Measurements from ENCODE around the gene CPNE4.
A peak's percentile ranks its signal among the peaks of the same experiment; 100 is the strongest.

The CPNE4 gene

DNA sequence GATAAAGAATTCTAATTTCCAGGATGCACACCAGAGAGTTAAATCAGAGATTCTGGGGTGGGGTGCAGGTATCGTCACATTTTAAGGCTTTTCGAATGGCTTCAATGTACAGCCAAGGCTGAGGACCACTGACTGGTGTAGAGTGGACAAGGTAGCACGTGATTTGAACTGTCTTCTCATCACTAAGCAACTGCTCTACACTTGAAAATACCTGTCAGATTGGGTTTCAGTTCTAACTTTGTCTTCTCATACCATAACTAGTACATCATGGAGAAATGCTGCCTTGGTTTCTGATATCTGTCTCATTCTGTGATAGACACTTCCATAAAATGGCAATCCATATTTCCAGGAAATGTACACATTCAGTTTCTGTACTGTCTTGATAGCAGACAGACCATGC lies 474.0 kb downstream of the CPNE4 start:
- H3K4me3 ChIP-seq (ENCODE audit: low read depth, low read length) = no peak overlapping the region
- TF ChIP-seq, protein P1, sequence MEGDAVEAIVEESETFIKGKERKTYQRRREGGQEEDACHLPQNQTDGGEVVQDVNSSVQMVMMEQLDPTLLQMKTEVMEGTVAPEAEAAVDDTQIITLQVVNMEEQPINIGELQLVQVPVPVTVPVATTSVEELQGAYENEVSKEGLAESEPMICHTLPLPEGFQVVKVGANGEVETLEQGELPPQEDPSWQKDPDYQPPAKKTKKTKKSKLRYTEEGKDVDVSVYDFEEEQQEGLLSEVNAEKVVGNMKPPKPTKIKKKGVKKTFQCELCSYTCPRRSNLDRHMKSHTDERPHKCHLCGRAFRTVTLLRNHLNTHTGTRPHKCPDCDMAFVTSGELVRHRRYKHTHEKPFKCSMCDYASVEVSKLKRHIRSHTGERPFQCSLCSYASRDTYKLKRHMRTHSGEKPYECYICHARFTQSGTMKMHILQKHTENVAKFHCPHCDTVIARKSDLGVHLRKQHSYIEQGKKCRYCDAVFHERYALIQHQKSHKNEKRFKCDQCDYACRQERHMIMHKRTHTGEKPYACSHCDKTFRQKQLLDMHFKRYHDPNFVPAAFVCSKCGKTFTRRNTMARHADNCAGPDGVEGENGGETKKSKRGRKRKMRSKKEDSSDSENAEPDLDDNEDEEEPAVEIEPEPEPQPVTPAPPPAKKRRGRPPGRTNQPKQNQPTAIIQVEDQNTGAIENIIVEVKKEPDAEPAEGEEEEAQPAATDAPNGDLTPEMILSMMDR (IDR thresholded peaks at IDR 0.05; ENCODE audit: low read depth, low read length) = no peak
- in situ Hi-C loops (cut with HindIII; ENCODE audit: low sequenced_read_pairs) = no loop called here
- DNase-seq (ENCODE audit: low read depth, low spot score) = no peak

DNA sequence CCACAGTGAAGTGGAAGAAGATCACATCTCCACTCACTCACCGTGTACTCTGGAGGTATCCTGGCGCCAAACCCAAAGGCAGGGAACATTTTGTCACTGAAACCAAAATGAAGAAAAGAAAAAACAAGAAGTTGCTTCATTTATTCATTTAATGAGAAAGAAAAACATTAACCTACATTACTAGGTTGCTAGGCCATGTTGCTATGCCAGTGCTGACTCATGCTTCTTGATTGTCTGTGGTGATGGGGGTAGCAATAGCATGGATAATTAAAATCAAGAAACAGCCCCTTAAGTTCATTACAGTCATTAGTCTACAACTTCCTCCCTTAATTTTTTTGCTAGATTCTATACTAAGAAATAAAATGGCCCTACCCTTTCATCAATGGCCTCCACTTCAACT lies 479.4 kb downstream of the CPNE4 start:
- DNase-seq (ENCODE audit: low read depth, low spot score) = peak; percentile 56
- H3K4me3 ChIP-seq (ENCODE audit: low read depth, low read length) = no peak overlapping the region
- TF ChIP-seq, protein P1 (IDR thresholded peaks at IDR 0.05; ENCODE audit: low read depth, low read length) = no peak
- in situ Hi-C loops (cut with HindIII; ENCODE audit: low sequenced_read_pairs) = no loop called here

DNA sequence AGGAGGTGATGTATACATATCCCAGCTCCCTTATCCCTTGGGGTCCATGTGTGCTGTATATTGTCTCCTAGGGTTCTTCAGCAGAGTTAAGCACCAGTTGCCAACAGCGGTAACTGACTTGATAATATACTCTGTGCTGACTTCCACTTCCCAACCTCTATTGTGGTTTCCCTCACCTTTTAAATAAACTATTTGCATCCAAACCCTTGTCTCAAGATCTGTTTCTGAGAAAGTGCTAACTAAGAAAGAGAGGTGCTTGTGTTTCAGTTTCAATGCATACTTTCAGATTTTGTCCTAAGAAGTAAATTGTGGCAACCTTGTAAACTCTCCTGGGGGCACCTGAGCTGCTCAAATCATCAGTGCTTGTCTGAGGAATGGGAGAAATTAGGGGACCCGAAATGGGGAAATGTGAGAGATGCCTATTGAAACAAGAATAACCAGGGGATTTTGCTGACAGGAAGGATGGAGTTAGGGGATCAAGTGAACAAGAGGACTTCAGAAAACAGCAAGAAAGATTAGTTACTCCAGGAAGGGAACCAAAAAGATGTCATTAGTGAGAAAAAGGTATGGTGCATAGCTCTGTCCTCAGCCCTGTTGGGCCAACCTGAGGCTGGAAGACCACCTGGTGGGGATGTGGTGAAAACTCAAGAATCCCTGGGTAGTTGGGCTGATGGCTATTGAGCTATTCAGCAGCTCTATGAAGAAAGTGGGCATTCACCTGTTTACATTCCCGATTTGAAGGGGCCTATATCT lies 481.1 kb downstream of the CPNE4 start:
- in situ Hi-C loops (cut with HindIII; ENCODE audit: low sequenced_read_pairs) = no loop called here
- TF ChIP-seq, protein P1 (IDR thresholded peaks at IDR 0.05; ENCODE audit: low read depth, low read length) = no peak
- no peak overlapping the region for H3K4me3 ChIP-seq (ENCODE audit: low read depth, low read length)
- DNase-seq (ENCODE audit: low read depth, low spot score) = no peak

DNA sequence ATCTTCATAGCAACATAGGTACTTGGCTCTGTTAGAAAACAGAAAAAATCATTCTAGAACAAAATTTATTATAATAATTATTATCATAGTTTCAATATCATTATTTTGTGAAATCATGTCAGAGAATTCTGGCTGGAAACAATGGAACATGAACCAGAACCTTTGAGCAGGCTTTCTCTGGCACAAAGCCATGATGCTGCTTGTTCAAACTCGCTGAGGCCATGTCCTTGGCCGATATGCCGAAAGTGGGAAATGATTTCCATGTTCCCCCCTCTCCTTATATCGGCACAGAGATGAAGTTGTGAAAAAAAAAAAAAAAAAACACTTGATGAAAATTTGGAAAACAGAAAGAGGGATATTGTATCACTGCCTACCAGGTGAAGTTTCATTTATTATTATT lies 483.1 kb downstream of the CPNE4 start:
- no peak overlapping the region for H3K4me3 ChIP-seq (ENCODE audit: low read depth, low read length)
- TF ChIP-seq, protein P1 (IDR thresholded peaks at IDR 0.05; ENCODE audit: low read depth, low read length) = no peak
- in situ Hi-C loops (cut with HindIII; ENCODE audit: low sequenced_read_pairs) = no loop called here
- DNase-seq (ENCODE audit: low read depth, low spot score) = no peak

DNA sequence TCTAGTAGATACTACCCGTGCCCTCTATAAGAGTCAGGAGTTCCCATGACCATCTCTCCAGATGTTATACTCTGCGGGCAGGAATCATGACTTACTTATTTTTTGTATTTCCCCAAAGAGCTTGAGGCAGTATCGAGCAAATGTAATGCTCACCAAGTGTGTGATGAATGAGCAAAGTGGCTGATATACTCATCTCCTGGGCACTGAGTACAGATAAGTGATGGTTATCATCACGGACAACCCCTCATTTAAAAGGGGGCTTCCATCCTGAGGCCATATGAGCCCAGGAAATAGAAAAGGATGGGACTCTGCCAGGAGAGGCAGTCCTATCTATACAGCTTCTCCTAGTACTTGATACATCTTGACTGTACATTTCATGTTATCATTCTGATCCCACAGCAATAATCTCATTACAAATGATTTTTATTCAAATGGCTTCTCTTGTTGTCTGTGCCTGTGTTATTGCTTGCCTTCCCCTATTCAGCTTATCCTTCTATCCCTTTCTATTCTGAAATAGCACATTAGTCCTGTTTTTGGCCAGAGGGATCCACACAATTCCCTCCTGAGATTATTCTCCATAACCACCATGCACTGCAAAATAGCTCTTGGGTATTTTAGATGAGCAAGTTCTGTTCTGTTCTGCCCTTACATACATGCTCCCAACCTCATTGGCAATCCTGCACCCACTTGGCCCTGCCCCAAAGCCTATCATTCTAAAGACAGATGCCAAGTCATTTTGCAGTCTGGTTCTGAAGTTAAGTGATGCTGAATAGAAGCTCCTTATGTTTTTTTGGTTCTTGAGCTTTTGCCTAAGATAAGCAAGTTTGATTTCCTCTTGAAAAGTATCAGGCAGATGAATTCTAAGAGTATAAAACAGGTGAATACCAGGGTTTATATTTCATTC lies 484.0 kb downstream of the CPNE4 start:
- in situ Hi-C loops (cut with HindIII; ENCODE audit: low sequenced_read_pairs) = no loop called here
- no peak for DNase-seq (ENCODE audit: low read depth, low spot score)
- TF ChIP-seq, protein P1 (IDR thresholded peaks at IDR 0.05; ENCODE audit: low read depth, low read length) = no peak
- H3K4me3 ChIP-seq (ENCODE audit: low read depth, low read length) = no peak overlapping the region

DNA sequence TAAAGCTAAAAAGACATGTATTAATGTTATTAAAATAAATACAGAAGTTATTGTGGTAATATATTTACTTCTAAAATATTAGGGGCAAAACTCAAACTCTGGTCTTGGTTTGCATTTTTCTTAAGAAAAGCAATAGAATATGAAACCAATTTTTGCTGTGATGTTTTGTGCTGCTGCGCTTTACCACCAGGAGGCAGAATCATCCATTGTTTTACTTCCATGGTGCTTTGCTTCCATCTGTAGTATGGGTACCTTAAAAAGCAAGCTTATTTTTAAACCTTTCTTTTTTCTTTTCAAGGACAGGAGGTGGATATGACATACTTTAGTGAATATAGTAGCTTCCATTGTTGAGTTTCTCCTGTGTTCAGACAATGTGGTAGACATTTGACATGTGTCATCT lies 485.5 kb downstream of the CPNE4 start:
- TF ChIP-seq, protein P1 (IDR thresholded peaks at IDR 0.05; ENCODE audit: low read depth, low read length) = peak; percentile 46
- H3K4me3 ChIP-seq (ENCODE audit: low read depth, low read length) = no peak overlapping the region
- in situ Hi-C loops (cut with HindIII; ENCODE audit: low sequenced_read_pairs) = no loop called here
- peak; percentile 7 for DNase-seq (ENCODE audit: low read depth, low spot score)

Data from astrocyte of the spinal cord (primary cell).